Measurements from ENCODE around the gene RHBDD3.

The RHBDD3 gene

DNA sequence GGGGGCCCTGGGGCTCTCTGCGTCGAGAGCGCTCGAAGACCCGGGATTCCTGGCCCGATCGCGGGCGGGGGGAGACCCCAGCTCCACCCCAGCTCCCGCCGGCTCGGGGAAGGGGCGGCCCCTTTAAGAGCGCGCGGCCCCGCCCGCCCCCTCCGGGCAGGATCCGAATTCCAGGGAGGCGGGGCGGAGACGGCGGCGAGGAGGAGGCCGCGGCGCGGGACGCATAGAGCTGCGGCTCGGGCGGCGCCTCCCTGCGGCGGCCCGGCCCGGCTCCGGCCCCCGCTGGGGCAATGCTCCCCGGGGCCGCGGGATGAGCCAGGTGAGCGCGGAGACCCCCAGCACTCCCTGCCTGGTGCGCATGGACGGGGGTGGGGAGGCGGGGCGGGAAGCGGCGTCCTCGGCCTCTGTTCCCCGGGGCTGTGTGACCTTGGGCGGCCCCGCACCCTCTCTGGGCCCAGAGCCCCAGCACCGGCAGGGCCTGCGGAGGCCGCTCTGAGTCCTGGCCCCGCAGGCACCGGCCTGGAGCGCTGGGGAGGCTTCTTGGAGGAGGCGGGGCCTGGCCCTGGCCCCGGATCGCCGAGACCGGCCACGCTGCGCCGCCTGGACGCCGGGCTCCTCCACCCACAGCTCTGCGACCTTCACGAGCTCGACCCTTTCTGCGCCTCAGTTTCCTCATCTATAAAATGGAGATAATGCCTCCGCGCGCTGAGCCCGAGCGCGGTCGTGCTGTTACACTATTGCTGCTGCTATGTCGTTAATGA, 39.2 kb upstream of the RHBDD3 start:
- H3K4me3 ChIP-seq (ENCODE audit: low read depth, low read length) = peak overlapping the region; percentile 86
- DNase-seq (ENCODE audit: low read depth) = no peak

DNA sequence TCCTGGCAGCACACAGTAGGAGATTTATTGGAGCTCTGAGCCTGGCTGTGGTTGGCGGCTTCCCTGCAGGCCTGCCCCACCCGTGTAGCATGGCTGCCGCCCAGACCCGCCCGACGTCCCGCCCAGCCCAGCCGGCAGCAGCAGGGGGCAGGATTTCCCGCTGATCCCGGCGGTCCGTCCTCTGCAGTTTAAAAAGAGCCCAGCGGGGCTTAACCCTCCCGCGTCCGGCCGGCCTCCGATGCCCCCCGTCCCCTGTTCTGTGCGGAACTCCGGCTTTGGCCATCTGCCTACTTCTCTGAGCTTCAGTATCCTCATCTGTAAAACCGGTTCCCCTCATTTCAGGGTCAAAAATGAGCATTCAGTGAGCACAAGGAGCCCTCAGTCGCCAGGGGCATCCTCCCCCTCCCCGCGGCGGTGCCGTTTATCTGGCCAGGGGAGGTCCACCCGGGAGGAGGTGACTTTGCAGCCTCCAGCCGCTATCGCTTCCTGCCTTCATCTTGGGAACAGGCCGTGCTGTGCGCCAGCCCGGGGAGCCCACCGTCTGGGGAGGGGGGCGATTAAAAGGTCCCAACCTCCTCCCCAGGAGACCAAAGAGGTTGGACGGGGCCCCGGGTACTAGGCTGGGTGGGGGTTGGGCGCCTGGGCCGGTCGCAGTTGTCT, 38.5 kb upstream of the RHBDD3 start, which contains the start of gene GAS2L1:
GAS2L1 (plus strand) TSS at position 476 of the 660 bp plus-strand sequence. CDS start 1,456 bp downstream, outside the sequence.
- H3K4me3 ChIP-seq (ENCODE audit: low read depth, low read length) = peak within 1 kb of the TSS; percentile 86
- DNase-seq (ENCODE audit: low read depth) = no peak

DNA sequence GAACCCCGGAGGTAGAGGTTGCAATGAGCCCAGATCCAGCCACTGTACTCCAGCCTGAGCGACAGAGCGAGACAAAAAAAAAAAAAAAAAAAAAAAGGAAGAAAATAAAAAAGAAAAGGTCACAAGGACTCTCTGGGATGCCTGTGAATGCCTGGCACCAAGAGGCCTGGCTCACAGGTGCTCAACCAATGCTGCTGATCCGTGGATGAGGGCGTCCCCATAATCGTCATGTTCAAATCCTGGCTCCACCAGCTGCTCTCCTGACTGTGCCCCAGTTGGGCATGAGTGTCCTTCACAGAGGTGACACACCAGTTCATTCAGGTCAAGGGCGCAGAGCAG, 38.0 kb upstream of the RHBDD3 start:
- H3K4me3 ChIP-seq (ENCODE audit: low read depth, low read length) = peak overlapping the region; percentile 86
- DNase-seq (ENCODE audit: low read depth) = no peak

DNA sequence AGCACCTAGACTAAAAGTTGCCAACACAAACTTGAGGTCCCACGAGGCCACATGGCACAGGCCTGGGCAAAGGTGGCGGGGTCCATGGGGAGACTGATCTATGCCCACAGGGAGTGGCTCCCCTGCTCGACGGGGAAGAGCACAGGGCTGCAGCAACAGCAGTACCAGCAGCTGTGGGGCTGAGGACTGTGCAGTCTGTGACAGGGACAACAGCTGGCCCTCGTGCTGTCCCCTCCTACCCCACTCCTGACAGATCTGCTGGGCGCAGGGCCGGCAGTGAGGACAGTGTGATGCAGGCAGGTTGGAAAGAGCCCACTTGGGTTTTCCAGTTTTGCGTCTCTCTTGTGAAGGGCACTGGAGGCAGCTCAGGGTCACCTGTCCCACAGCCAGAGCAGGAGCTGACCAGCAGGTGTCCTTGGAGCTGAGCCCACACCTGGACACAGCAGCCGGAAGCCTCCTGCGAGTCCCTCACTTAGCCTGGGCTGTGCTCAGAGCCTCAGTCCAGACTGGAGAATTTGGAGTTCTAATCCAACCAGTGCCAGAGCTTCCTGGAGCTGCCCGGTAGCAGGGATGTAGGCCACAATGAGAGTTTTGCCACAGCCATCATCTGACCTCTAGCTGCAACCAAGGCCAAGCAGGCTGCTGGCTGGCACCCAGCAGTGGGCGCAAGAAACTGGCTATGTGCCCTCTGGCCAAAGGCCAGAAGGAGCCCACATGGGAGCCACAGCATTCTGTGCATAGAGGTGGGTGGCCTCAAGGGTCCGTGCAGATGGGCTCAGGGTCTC, 35.1 kb upstream of the RHBDD3 start:
- DNase-seq (ENCODE audit: low read depth) = no peak
- H3K4me3 ChIP-seq (ENCODE audit: low read depth, low read length) = no peak overlapping the region

DNA sequence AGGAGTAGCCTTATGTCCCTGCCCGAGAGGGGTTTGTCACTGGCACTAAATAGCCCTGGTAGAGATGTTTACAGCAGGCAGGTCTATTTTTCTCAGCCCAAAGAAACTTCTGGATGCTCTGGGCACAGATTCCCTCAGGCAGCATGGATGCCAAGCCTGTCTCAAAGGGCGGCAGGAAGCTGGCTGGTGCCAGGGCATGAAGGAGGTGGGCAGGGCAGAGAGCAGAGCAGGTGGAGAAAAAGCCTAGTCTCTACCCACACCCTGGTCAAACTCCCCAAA, 34.6 kb upstream of the RHBDD3 start:
- no peak for DNase-seq (ENCODE audit: low read depth)
- H3K4me3 ChIP-seq (ENCODE audit: low read depth, low read length) = no peak overlapping the region

- no peak for DNase-seq (ENCODE audit: low read depth)
- H3K4me3 ChIP-seq (ENCODE audit: low read depth, low read length) = no peak overlapping the region
Measured at GRCh38 chr22:29301716-29302401, 34.1 kb upstream of the RHBDD3 start.

- no peak for DNase-seq (ENCODE audit: low read depth)
- H3K4me3 ChIP-seq (ENCODE audit: low read depth, low read length) = no peak overlapping the region
Measured at GRCh38 chr22:29300807-29301601, 33.2 kb upstream of the RHBDD3 start.

GRCh38 chr22:29300467-29300806, 32.7 kb upstream of the RHBDD3 start:
- no peak for DNase-seq (ENCODE audit: low read depth)
- no peak overlapping the region for H3K4me3 ChIP-seq (ENCODE audit: low read depth, low read length)

- no peak overlapping the region for H3K4me3 ChIP-seq (ENCODE audit: low read depth, low read length)
- no peak for DNase-seq (ENCODE audit: low read depth)
Measured at GRCh38 chr22:29299136-29299900, 31.5 kb upstream of the RHBDD3 start.

DNA sequence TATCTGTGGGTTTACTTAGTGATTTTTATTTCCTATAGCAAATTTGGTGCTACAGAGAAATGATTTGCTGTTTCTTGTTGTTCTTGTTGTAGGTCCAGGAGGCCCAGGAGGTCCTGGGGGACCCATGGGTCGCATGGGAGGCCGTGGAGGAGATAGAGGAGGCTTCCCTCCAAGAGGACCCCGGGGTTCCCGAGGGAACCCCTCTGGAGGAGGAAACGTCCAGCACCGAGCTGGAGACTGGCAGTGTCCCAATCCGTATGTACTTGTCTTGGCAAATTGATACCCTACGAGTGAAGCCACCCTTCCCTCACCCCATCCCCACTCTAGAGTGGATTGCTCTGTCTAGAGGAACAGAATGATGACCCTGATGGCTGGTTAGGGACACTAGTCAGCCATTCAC, 30.9 kb upstream of the RHBDD3 start:
- no peak overlapping the region for H3K4me3 ChIP-seq (ENCODE audit: low read depth, low read length)
- DNase-seq (ENCODE audit: low read depth) = no peak

DNA sequence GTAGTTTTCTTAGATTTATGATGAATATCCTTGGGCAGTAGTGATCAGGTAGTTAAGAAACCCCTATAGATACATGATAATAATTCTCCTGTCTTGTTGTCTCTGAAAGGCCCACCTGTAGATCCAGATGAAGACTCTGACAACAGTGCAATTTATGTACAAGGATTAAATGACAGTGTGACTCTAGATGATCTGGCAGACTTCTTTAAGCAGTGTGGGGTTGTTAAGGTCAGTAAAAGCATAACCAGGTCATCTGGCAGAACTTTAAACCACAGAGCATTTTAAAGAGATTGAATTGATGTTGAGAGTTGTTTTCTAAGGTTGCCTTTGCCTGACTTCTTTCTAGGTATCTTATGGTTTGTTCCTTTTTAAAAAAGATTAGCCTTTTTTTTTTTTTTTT, 24.6 kb upstream of the RHBDD3 start:
- no peak overlapping the region for H3K4me3 ChIP-seq (ENCODE audit: low read depth, low read length)
- no peak for DNase-seq (ENCODE audit: low read depth)

DNA sequence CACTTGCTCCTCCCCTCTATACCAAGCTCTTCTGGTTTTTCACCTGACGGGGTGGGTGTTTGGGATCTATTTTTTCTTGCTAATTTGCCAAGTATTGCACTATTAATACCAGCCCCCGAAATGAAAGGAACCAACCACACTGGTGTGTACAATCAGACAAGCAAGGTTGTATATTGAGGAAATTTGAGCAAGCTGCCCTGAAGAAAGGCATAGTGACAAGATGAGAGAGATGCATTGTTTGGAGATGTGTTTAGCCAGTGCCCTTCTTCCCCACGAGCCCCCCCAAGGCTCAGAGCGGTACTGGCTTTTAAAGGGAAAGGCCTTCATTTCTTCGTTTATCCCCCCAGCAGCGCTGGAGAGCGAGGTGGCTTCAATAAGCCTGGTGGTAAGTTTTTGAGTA, 23.4 kb upstream of the RHBDD3 start:
- no peak overlapping the region for H3K4me3 ChIP-seq (ENCODE audit: low read depth, low read length)
- no peak for DNase-seq (ENCODE audit: low read depth)

DNA sequence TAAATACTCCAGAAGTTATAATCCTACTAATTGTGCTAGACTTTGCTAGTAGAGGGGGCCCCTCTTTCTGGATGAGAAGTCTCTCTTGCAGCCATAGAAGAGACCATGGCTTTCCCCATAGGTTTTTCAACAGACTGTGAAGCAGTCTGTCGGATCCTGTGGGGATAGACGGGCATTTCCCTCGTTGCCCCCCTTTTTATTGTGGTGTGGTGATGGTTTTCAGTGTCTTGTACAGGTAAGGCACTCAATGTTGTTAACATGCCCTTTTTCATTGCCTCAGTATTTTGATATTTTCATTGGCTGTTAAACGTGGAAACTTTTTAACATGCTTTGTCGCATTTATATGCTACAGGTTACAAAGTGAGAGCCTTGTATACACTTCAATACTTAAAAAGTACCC, 22.3 kb upstream of the RHBDD3 start:
- DNase-seq (ENCODE audit: low read depth) = no peak

DNA sequence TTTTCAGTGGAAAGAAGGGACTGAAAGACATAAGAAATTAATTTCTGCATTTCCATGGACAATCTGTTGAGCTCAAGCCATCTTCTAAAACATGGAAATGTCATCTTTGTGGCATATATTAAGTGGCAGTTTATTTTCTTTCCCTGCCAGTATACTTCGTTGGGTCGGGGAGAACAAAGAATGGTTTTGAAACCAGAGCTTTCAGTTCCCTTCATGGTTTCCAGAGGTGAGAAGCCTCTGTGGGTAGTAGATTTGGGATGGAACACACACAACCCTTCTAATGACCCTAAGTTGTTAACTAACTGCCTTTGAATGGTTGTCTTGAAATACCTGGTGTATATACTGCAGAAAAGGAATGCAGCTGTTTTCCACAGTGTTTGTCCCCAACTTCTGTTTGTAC, 21.1 kb upstream of the RHBDD3 start:
- no peak for DNase-seq (ENCODE audit: low read depth)
- H3K4me3 ChIP-seq (ENCODE audit: low read depth, low read length) = no peak overlapping the region

More for the DNA sequence above, 22.3 kb upstream of the RHBDD3 start:
- no peak overlapping the region for H3K4me3 ChIP-seq (ENCODE audit: low read depth, low read length)

GRCh38 chr22:29284196-29284595, 16.4 kb upstream of the RHBDD3 start:
- DNase-seq (ENCODE audit: low read depth) = no peak
- no peak overlapping the region for H3K4me3 ChIP-seq (ENCODE audit: low read depth, low read length)

DNA sequence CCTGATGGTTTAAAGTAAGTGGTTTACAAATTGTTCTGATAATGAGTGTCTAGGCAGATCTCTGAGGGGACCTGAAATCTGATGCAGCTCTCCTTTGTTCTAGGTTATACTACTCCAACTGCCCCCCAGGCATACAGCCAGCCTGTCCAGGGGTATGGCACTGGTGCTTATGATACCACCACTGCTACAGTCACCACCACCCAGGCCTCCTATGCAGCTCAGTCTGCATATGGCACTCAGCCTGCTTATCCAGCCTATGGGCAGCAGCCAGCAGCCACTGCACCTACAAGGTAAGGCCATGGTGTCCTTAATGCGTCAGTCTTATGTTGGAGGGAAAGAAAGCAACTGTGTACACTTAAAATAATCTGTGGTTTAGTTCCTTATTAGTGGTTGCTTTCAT, 10.1 kb upstream of the RHBDD3 start:
- no peak for DNase-seq (ENCODE audit: low read depth)
- no peak overlapping the region for H3K4me3 ChIP-seq (ENCODE audit: low read depth, low read length)

DNA sequence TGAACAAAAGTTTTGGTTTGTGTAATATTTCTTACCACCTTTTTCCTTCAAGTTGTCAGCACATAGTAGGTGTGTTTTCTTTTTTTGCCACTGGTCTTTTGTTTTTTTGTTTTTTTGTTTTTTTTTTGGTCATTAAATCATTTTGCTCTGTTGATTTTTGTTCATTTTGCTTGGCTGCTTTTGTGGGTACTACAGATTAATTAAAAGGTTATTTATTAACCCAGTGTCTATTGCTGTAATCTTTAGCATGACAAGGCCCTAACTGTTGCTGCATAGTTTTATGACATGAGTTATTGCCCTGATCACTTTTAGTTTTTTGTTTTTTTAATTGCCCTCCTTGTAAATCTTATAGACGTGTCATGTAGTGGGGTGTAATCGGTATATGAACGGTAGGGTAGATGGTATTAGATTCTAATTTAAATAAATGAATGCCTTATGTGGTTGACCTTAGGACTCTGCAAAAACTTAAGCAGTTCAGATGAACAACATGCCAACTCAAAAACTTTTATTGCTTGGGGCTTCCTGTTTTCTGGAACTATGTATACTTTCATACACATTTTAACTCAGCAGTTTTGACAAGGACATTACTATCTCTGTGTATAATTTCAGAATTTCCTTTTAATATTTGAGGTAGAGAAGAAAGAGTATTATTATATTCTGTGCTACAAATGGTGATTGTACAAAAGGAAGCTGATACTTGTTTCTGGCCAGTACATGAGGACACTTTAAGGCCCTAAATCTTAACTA, 8.2 kb upstream of the RHBDD3 start:
- no peak overlapping the region for H3K4me3 ChIP-seq (ENCODE audit: low read depth, low read length)
- no peak for DNase-seq (ENCODE audit: low read depth)

- DNase-seq (ENCODE audit: low read depth) = no peak
- H3K4me3 ChIP-seq (ENCODE audit: low read depth, low read length) = no peak overlapping the region
Measured at GRCh38 chr22:29275167-29275566, 7.4 kb upstream of the RHBDD3 start.

All from skeletal muscle cell (primary cell).